Measurements from ENCODE around the gene TMC8.
A peak's percentile ranks its signal among the peaks of the same experiment; 100 is the strongest.

Gene TMC8

DNA sequence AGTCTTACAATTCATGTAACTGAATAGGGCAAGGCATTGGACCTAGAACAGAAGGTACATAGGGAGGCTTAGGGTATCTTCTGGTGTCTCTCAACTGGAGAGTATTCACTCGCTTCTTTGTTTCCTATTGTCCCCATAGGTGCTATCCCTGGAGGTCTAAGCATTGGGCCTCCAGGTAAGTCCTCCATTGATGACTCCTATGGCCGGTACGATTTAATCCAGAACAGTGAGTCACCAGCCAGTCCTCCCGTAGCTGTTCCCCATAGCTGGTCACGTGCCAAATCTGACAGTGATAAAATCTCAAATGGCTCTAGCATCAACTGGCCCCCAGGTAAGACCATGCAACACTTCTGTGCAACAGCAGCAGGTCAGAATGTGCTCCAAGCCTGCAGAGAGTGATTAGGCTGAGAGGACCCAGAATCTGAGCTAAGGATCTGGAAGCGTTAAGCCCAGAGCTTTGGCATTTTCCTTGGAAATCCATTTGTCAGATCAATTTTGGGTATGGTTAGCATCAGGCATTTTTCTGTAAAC lies 37.7 kb upstream of the TMC8 start:
- no peak for TF ChIP-seq ZFX (IDR thresholded peaks at IDR 0.05)
- TF ChIP-seq, protein P1, sequence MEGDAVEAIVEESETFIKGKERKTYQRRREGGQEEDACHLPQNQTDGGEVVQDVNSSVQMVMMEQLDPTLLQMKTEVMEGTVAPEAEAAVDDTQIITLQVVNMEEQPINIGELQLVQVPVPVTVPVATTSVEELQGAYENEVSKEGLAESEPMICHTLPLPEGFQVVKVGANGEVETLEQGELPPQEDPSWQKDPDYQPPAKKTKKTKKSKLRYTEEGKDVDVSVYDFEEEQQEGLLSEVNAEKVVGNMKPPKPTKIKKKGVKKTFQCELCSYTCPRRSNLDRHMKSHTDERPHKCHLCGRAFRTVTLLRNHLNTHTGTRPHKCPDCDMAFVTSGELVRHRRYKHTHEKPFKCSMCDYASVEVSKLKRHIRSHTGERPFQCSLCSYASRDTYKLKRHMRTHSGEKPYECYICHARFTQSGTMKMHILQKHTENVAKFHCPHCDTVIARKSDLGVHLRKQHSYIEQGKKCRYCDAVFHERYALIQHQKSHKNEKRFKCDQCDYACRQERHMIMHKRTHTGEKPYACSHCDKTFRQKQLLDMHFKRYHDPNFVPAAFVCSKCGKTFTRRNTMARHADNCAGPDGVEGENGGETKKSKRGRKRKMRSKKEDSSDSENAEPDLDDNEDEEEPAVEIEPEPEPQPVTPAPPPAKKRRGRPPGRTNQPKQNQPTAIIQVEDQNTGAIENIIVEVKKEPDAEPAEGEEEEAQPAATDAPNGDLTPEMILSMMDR (conservative IDR thresholded peaks at IDR 0.05) = no peak
- no peak overlapping the region for H3K27ac ChIP-seq

DNA sequence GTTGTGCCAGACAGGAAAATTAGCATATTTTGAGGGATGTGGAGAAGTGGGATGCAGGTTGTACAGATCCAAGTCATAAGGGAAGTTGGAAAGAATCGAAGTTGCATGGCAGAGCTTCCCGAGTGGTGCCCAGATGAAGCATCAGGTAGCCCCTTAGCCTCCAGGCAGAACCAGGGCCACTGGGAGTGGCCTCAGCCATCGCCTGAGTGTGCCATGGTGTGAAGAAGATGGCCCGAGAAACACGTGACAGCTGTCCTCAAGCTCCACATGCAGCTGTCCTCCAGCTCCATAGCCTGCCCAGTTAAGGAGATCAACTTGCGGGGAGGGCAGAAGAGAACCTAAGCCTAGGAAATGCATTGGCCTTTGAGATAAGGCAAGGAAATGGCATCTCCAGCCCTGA lies 35.5 kb upstream of the TMC8 start:
- TF ChIP-seq, protein P1 (conservative IDR thresholded peaks at IDR 0.05) = no peak
- TF ChIP-seq ZFX (IDR thresholded peaks at IDR 0.05) = no peak

DNA sequence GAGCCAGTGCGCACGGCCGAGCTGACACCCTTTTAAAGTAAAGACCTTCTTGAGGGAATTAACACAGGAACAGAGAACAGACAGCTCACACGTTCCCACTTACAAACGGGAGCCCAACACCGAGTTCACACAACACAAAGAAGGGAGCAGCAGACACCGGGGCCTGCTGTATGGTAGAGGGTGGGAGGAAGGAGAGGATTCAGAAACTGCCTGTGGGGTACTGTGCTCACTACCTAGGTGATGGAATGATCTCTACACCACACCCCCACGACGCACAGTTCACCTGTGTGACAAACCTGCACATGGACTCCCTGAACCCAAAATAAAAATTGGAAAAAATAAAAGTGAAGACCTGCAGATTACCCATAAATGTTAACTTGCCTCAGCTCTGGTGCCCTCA lies 34.5 kb upstream of the TMC8 start:
- TF ChIP-seq, protein P1 (conservative IDR thresholded peaks at IDR 0.05) = no peak
- no peak for TF ChIP-seq ZFX (IDR thresholded peaks at IDR 0.05)
- H3K27ac ChIP-seq = no peak overlapping the region

More for the DNA sequence above, 35.5 kb upstream of the TMC8 start:
- H3K27ac ChIP-seq = no peak overlapping the region

GRCh38 chr17:78101112-78101511 lies 29.5 kb upstream of the TMC8 start:
- H3K27ac ChIP-seq = no peak overlapping the region
- no peak for TF ChIP-seq ZFX (IDR thresholded peaks at IDR 0.05)
- TF ChIP-seq, protein P1 (conservative IDR thresholded peaks at IDR 0.05) = no peak

GRCh38 chr17:78101542-78101941 lies 29.0 kb upstream of the TMC8 start:
- TF ChIP-seq, protein P1 (conservative IDR thresholded peaks at IDR 0.05) = no peak
- TF ChIP-seq ZFX (IDR thresholded peaks at IDR 0.05) = no peak
- no peak overlapping the region; the same call in 1 of the 2 replicates for H3K27ac ChIP-seq

- peak overlapping the region; percentile 77 for H3K27ac ChIP-seq
- TF ChIP-seq, protein P1 (conservative IDR thresholded peaks at IDR 0.05) = no peak
- TF ChIP-seq ZFX (IDR thresholded peaks at IDR 0.05) = no peak
Observed at GRCh38 chr17:78103311-78103710, 27.3 kb upstream of the TMC8 start.

DNA sequence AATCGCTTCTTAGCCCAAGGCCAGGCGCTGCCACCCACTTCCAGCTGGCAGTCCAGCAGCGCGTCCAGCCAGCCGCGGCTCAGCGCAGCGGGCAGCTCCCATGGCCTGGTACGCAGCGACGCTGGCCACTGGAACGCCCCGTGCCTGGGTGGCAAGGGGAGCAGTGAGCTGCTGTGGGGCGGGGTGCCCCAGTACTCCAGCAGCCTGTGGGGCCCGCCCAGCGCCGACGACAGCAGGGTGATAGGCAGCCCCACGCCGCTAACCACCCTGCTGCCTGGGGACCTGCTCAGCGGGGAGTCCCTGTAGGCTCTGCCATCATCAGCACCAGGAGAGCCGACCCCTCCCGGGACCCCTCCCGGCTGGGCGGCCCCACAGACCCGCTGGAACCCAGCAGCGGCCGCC lies 26.0 kb upstream of the TMC8 start:
- TF ChIP-seq, protein P1 (conservative IDR thresholded peaks at IDR 0.05) = no peak
- no peak for TF ChIP-seq ZFX (IDR thresholded peaks at IDR 0.05)
- peak overlapping the region; percentile 77 for H3K27ac ChIP-seq
